ENCODE results near the gene ERV3-1. TPM values are rescaled to one million over a fixed set of nuclear protein-coding genes. Genes with fewer than 3 reads are reported as not detected.
"Not testable (repeated sequence)": the region's sequence is repeated elsewhere in the genome, so short reads cannot be mapped to it uniquely, and the experiment has no call there.

ERV3-1 gene, protein sequence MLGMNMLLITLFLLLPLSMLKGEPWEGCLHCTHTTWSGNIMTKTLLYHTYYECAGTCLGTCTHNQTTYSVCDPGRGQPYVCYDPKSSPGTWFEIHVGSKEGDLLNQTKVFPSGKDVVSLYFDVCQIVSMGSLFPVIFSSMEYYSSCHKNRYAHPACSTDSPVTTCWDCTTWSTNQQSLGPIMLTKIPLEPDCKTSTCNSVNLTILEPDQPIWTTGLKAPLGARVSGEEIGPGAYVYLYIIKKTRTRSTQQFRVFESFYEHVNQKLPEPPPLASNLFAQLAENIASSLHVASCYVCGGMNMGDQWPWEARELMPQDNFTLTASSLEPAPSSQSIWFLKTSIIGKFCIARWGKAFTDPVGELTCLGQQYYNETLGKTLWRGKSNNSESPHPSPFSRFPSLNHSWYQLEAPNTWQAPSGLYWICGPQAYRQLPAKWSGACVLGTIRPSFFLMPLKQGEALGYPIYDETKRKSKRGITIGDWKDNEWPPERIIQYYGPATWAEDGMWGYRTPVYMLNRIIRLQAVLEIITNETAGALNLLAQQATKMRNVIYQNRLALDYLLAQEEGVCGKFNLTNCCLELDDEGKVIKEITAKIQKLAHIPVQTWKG
- 10 to 100 TPM in 2 of 4 donors, 1 to 10 TPM in 2; 6.6 to 15.9 (median 11.0) TPM for total RNA-seq

DNA sequence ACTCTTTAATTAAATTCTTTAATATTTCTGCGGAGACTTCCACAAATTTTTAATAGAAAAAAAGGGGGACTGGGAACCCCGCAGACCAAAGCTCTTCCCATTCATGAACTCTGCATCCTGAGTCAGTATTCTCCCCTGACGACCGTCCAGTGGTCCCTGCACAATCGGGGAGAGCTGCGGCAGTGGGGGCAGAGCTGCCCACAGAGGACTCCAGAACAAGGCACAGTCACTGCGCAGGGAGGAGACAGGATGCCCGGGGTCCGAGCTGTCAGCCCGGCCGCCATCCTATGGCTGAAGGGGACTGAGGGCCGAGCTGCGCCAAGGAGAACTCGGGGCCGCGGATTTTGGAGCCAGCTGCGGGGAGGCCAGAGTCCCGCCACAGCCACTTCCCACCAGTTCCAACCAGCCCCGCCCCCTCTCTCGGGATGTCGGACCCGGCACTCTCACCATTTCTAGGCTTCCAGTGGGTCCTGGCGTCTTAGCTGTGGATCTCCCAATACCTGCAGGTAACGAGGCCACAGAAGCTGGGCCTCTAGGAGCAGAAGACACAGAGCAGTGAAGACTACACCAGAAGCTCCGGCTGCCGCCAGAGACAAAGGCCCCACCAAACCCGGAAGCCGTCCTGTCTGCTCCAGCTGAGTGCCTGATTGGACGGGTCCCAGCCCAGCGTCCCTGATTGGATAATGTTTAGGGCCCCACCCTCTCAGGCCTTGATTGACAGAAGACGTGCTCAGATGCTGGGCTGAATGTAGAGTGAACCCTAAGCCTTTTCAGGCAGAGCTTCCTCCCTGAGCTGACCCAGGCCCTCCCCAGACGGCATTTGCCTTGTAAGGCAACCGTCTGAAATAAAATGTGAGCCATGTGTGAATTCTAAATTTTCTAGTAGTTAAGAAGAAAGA, at the start of gene ERV3-1:
ERV3-1 (minus strand) TSS at position 594 of the 899 bp plus-strand sequence. CDS start 13,661 bp downstream, outside the sequence.
- 7 to 11% methylated on average over 2 to 33 of the region's 33 CpGs for WGBS, 2 donors (ENCODE audit: low coverage in 1 of 2)

DNA sequence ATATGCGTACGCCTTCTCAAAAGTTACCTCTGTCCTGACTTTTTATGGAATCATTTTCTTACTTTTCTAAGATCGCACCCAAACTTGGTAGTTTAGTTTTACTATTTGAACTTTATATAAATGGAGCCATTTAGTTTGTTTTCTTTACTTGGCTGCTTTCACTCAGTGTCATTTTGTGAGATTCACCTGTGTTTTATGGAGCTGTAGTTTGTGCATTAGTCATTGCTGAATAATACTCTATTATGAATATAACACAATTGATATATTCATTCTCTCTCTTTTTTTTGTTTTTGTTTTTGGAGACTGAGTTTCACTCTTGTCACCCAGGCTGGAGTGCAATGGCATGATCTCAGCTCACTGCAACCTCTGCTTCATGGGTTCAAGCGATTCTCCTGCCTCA, 49.3 kb upstream of the ERV3-1 start:
- H3K4me1 ChIP-seq; H3K36me3 ChIP-seq; H3K9me3 ChIP-seq; H3K27me3 ChIP-seq; DNase-seq; H3K27ac ChIP-seq; H3K4me3 ChIP-seq; in situ Hi-C loops (cut with MboI; ENCODE audit: low pct_ligation_motif_present in 1 of 4, low pct_unique_long_range_greater_than_20kb in 1 of 4, low sequenced_read_pairs in 3 of 4); intact Hi-C loops (cut with DNase I; ENCODE audit: low total_unique reads): not testable (repeated sequence)
- WGBS, 2 donors (ENCODE audit: low coverage in 1 of 2) = 89 to 98% methylated on average over 4 of the region's 4 CpGs

More for the DNA sequence above, at the start of gene ERV3-1:
- TF ChIP-seq POLR2A (IDR thresholded peaks at IDR 0.05) (peak; percentile 97), POLR2AphosphoS5 (IDR thresholded peaks at IDR 0.05) (peak; percentile 91 to 96 (median 96))
- TF ChIP-seq, protein P1, sequence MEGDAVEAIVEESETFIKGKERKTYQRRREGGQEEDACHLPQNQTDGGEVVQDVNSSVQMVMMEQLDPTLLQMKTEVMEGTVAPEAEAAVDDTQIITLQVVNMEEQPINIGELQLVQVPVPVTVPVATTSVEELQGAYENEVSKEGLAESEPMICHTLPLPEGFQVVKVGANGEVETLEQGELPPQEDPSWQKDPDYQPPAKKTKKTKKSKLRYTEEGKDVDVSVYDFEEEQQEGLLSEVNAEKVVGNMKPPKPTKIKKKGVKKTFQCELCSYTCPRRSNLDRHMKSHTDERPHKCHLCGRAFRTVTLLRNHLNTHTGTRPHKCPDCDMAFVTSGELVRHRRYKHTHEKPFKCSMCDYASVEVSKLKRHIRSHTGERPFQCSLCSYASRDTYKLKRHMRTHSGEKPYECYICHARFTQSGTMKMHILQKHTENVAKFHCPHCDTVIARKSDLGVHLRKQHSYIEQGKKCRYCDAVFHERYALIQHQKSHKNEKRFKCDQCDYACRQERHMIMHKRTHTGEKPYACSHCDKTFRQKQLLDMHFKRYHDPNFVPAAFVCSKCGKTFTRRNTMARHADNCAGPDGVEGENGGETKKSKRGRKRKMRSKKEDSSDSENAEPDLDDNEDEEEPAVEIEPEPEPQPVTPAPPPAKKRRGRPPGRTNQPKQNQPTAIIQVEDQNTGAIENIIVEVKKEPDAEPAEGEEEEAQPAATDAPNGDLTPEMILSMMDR (IDR thresholded peaks at IDR 0.05) = no peak
- H3K9me3 ChIP-seq = no peaks in the 10 kb centered on the region
- peak; percentile 95 for DNase-seq
- H3K4me3 ChIP-seq = peak within 1 kb of the TSS; percentile 73 to 93 (median 76)
- peak within 1 kb of the TSS; percentile 86 to 92 (median 89) for H3K27ac ChIP-seq
- H3K4me1 ChIP-seq = peaks cover 0 to 30% (median 15%) of the 10 kb centered on the region in 4 donors
- in situ Hi-C loops (cut with MboI; ENCODE audit: low pct_ligation_motif_present in 1 of 4, low pct_unique_long_range_greater_than_20kb in 1 of 4, low sequenced_read_pairs in 3 of 4) (no loop called here), intact Hi-C loops (cut with DNase I; ENCODE audit: low total_unique reads) (no loop called here)
- peaks cover 0 to 9% (median 0%) of the 10 kb centered on the region in 4 donors for H3K36me3 ChIP-seq
- no peaks in the 10 kb centered on the region for H3K27me3 ChIP-seq

DNA sequence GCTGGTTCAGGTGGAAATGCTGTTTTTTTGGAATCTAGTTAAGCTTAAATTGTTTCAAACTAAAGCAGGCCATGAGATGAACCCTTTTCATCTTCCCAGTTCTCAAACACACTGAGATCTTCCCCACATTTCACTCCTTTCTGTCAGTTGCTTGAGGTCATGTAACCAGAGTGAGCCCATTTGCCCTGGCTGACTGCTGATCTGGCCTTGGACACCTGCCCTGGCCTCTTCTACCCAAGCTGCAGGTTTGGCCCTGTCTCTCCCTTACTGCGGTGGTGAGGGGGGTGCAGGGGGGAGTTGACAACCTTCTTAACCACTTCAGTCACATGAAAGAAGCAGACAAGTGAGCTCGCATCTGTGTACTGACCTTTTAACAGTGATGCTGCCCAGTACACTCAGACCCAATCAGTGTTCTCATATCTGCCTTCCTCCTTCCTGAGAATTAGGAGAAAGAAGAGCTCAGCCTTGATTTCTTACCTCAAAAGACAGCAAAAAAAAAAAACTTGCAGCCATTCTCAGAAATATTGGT, 48.0 kb upstream of the ERV3-1 start:
- intact Hi-C loops (cut with DNase I; ENCODE audit: low total_unique reads); H3K9me3 ChIP-seq; H3K4me1 ChIP-seq; H3K27ac ChIP-seq; H3K36me3 ChIP-seq; in situ Hi-C loops (cut with MboI; ENCODE audit: low pct_ligation_motif_present in 1 of 4, low pct_unique_long_range_greater_than_20kb in 1 of 4, low sequenced_read_pairs in 3 of 4); H3K4me3 ChIP-seq; DNase-seq; H3K27me3 ChIP-seq: not testable (repeated sequence)
- WGBS, 2 donors (ENCODE audit: low coverage in 1 of 2) = 50% methylated on average over 2 of the region's 2 CpGs; no CpG with 5 or more reads in 1 of the 2 donors

DNA sequence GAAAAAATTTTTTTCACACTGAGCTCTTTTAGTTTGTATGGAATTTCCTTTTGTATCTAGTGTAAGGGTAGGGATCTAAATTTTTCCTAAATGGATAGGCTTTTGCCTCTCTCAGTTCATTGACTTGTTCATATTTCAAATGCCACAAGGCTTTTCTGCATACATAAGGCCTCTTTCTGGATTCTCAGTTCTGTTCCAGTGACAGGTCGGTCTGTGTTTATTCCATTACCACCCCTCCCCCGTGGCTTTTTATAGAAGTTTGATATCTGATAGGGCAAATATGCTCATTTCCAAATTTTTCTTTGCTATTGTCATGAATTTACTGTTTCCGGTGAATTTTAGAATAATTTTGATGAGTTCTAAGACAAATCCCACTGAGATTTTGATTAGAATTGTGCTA, 45.2 kb upstream of the ERV3-1 start:
- intact Hi-C loops (cut with DNase I; ENCODE audit: low total_unique reads); H3K4me3 ChIP-seq; H3K4me1 ChIP-seq; H3K27me3 ChIP-seq; DNase-seq; H3K36me3 ChIP-seq; H3K27ac ChIP-seq; in situ Hi-C loops (cut with MboI; ENCODE audit: low pct_ligation_motif_present in 1 of 4, low pct_unique_long_range_greater_than_20kb in 1 of 4, low sequenced_read_pairs in 3 of 4); H3K9me3 ChIP-seq: not testable (repeated sequence)
- WGBS, 2 donors (ENCODE audit: low coverage in 1 of 2) = 100% methylated on average over 2 of the region's 3 CpGs; no CpG with 5 or more reads in 1 of the 2 donors

DNA sequence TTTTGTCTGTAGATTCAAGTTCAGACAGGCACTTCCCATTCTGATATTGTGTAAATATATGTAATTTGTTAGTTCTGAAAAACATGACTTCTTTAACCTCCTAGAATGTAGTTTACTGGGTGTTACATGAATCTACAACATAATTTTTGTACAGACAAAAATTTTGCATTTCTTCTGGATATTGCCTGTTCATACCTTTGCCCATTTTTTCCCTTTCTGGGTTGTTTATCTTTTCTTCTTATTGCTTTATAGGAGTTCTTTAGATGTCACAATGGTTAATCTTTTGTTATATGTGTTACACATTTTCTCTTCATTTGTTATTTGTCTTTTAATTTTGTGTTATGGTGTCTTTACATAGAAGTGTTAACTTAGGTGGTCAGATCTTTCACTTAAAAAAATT, 44.7 kb upstream of the ERV3-1 start:
- H3K36me3 ChIP-seq; DNase-seq; H3K4me1 ChIP-seq; H3K27ac ChIP-seq; H3K4me3 ChIP-seq; H3K9me3 ChIP-seq; H3K27me3 ChIP-seq; in situ Hi-C loops (cut with MboI; ENCODE audit: low pct_ligation_motif_present in 1 of 4, low pct_unique_long_range_greater_than_20kb in 1 of 4, low sequenced_read_pairs in 3 of 4); intact Hi-C loops (cut with DNase I; ENCODE audit: low total_unique reads): not testable (repeated sequence)

DNA sequence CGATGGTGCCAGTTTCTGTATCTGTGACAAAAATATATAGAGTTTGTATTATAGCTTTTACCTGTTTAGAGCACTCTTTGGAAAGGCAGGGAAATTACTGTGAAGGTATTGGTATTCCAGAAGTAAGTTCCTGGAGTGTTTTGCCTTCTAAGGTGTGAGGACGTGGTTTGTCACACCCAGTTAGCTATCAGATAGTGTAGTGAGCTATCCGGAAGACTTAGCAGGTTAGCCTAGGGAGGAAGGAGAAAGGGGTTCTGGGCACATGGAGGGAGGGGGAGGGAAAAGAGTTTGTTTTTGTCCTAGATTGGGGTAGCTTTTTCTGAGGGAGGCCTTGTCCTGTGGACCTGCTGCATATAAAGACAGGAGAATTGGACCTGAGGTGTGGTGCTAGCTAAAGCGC, 39.8 kb upstream of the ERV3-1 start:
- H3K36me3 ChIP-seq; in situ Hi-C loops (cut with MboI; ENCODE audit: low pct_ligation_motif_present in 1 of 4, low pct_unique_long_range_greater_than_20kb in 1 of 4, low sequenced_read_pairs in 3 of 4); H3K27me3 ChIP-seq; DNase-seq; H3K4me3 ChIP-seq; intact Hi-C loops (cut with DNase I; ENCODE audit: low total_unique reads); H3K9me3 ChIP-seq; H3K4me1 ChIP-seq; H3K27ac ChIP-seq: not testable (repeated sequence)
- WGBS, 2 donors (ENCODE audit: low coverage in 1 of 2) = 95 to 100% methylated on average over 1 to 4 of the region's 4 CpGs

DNA sequence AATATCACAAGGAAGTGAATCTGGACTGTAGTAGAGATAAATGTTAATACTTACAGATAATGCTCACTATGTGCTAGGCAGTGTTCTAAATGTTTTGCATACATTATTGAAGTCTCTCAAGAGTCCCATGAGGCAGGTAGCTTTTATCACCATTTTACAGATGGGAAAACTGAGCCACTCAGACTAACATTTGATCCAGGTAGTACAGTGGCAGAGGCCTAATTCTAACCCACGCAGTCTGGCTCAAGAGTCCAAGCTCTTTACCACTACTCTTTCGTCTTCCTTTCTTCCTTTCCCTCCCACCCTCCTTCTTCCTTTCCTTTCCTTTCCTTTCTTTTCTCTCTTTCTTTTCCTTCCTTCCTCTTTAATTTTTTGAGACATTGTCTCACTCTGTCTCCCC, 39.1 kb upstream of the ERV3-1 start:
- H3K4me3 ChIP-seq; DNase-seq; H3K27ac ChIP-seq; H3K9me3 ChIP-seq; H3K27me3 ChIP-seq; H3K36me3 ChIP-seq; H3K4me1 ChIP-seq; in situ Hi-C loops (cut with MboI; ENCODE audit: low pct_ligation_motif_present in 1 of 4, low pct_unique_long_range_greater_than_20kb in 1 of 4, low sequenced_read_pairs in 3 of 4); intact Hi-C loops (cut with DNase I; ENCODE audit: low total_unique reads): not testable (repeated sequence)
- 100% methylated on average over 2 of the region's 2 CpGs for WGBS, 2 donors (ENCODE audit: low coverage in 1 of 2)

DNA sequence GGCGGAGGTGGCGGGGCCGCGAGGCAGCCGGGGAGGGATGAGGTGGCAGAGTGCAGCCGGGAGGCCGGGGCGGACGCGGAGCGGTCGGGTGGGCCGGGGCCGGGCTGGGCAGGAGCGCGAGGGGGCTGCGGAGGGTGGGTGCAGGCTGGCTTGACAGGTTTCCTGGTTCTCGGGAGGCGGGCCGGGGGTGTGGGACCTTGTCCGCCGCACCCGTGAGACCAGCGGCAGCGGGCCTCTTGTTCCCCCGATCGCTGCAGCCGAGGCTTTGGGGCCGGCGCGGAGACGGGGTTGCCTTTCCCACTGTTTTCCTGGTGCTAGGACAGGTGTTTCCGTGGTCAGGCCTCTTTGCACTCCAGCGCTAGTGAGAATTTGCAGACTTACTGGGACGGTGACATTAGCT, 32.3 kb upstream of the ERV3-1 start:
- H3K9me3 ChIP-seq; in situ Hi-C loops (cut with MboI; ENCODE audit: low pct_ligation_motif_present in 1 of 4, low pct_unique_long_range_greater_than_20kb in 1 of 4, low sequenced_read_pairs in 3 of 4); intact Hi-C loops (cut with DNase I; ENCODE audit: low total_unique reads); H3K36me3 ChIP-seq; H3K27me3 ChIP-seq: not testable (repeated sequence)
- Histone ChIP-seq H3K4me1 (peaks cover 0 to 14% (median 12%) of the 10 kb centered on the region in 4 donors), H3K27ac (peak overlapping the region; percentile 86 to 96 (median 94)), H3K4me3 (peak overlapping the region; percentile 70 to 95 (median 78))
- WGBS, 2 donors (ENCODE audit: low coverage in 1 of 2) = 0% methylated on average over 2 of the region's 35 CpGs; no CpG with 5 or more reads in 1 of the 2 donors
- DNase-seq = peak; percentile 61
